ENCODE results near the gene CD7.

DNA sequence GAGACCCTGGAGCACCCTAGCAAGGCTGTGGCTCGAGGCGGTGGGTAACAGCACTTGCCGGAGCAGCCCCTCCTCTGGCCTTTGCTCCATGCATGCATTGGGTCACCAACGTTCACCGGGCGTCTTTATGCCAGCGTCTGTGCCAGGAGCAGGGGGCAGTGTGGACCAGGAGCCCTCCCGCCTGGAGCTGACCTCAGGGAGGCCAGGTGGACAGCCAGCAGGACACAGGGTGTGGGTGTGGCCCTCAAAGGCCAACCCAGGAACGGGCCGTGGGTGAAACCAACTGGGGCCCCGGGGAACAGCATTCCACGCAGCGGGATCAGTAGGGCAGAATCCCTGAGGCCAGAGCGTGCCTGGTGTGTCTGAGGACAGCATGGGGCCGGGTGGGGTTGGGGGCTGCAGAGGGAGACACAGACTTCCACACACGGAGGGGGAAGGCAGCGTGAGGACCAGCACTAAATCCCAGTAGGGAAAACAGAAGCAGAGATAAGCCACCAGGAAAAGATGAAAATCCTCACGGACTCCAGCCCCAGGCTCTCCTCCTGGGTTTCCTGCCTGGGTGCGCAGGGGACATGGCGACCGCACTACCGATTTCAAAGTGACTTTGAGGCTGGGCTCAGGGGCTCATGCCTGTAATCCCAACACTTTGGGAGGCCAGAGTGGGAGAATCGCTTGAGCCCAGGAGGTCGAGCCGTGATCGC lies 2.9 kb upstream of the CD7 start:
- TF ChIP-seq, protein P1, sequence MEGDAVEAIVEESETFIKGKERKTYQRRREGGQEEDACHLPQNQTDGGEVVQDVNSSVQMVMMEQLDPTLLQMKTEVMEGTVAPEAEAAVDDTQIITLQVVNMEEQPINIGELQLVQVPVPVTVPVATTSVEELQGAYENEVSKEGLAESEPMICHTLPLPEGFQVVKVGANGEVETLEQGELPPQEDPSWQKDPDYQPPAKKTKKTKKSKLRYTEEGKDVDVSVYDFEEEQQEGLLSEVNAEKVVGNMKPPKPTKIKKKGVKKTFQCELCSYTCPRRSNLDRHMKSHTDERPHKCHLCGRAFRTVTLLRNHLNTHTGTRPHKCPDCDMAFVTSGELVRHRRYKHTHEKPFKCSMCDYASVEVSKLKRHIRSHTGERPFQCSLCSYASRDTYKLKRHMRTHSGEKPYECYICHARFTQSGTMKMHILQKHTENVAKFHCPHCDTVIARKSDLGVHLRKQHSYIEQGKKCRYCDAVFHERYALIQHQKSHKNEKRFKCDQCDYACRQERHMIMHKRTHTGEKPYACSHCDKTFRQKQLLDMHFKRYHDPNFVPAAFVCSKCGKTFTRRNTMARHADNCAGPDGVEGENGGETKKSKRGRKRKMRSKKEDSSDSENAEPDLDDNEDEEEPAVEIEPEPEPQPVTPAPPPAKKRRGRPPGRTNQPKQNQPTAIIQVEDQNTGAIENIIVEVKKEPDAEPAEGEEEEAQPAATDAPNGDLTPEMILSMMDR (IDR thresholded peaks at IDR 0.05; ENCODE audit: insufficient read depth, low read length, poor library complexity, severe bottlenecking), result no peak
- TF ChIP-seq EZH2phosphoT487 (conservative IDR thresholded peaks at IDR 0.05; ENCODE audit: low read length), result no peak

All from SU-DHL-6 (cell line).